ENCODE results near the gene PRKCG.

- TF ChIP-seq EZH2 (IDR thresholded peaks at IDR 0.05; ENCODE audit: borderline replicate concordance, low read depth, low read length, severe bottlenecking) = no peak
- no peak for TF ChIP-seq CTCF (IDR thresholded peaks at IDR 0.05; ENCODE audit: borderline replicate concordance, extremely low read depth, low read length, poor library complexity, severe bottlenecking)
Measured at GRCh38 chr19:53879140-53880081, 2.6 kb upstream of the PRKCG start.
